ENCODE results near the gene ZNF134.

The ZNF134 gene

DNA sequence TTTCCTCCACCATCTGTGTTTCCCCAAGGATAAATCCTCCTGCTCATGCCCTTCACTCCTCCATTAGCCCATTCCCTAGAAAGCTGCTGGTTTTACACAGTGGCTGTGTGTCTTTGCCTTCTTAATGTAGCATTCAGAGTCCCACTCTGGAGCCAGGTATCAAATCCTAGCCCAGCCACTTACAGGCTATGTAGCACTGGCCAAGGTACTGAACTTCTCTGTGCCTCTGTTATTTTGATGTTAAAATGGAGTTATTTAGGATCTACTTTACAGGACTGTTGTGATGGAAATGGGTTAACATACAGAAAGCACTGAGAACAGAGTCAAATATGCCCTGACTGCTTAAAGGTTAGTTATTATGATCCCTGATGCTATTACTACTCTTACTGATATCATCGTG is 53.2 kb downstream of the ZNF134 start:
- Histone ChIP-seq H3K27ac (ENCODE audit: low read depth, low read length) (no peak overlapping the region), H2AFZ (ENCODE audit: low read length, unreplicated experiment) (no peak overlapping the region), H3K4me3 (ENCODE audit: low read depth, low read length) (no peak overlapping the region), H3K4me1 (ENCODE audit: control insufficient read depth, insufficient read depth, low read length, unreplicated experiment) (no peaks in the 10 kb centered on the region), H3K79me2 (ENCODE audit: control insufficient read depth, insufficient read depth, low read length, unreplicated experiment) (no peaks in the 10 kb centered on the region), H3K27me3 (ENCODE audit: insufficient read depth, low read length) (peaks cover 15% of the 10 kb centered on the region), H3K36me3 (ENCODE audit: insufficient read depth, low read length) (no peaks in the 10 kb centered on the region)

DNA sequence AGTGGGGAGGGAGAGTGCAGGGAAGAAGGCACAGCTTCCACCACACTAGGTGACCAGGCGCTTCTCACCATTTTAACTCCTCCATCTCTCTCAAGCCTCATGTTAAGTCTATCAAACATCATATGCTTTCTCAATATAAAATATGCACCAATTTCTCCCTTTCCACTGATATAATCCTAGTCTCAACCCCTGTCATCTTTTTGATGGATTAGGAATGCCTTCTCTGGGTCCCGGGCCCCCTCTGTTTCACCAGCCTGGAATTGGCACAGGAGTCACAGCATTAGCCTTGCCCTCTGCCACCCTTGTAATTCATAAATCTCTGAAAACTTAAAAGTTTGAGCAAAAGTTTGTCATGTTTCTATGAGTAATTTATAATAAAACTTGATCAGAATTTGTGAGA is 54.6 kb downstream of the ZNF134 start, which contains the start of gene ZSCAN4:
Gene ZSCAN4 (plus strand): TSS at position 301 of the 400 bp plus-strand sequence. CDS start 7,211 bp downstream, outside the sequence.
- H3K79me2 ChIP-seq (ENCODE audit: control insufficient read depth, insufficient read depth, low read length, unreplicated experiment): no peaks in the 10 kb centered on the region
- no peaks in the 10 kb centered on the region for H3K36me3 ChIP-seq (ENCODE audit: insufficient read depth, low read length)
- no peak within 1 kb of the TSS for H3K4me3 ChIP-seq (ENCODE audit: low read depth, low read length)
- H3K27ac ChIP-seq (ENCODE audit: low read depth, low read length): no peak within 1 kb of the TSS
- peaks cover 15% of the 10 kb centered on the region for H3K27me3 ChIP-seq (ENCODE audit: insufficient read depth, low read length)
- H2AFZ ChIP-seq (ENCODE audit: low read length, unreplicated experiment): no peak within 1 kb of the TSS
- H3K4me1 ChIP-seq (ENCODE audit: control insufficient read depth, insufficient read depth, low read length, unreplicated experiment): no peaks in the 10 kb centered on the region

DNA sequence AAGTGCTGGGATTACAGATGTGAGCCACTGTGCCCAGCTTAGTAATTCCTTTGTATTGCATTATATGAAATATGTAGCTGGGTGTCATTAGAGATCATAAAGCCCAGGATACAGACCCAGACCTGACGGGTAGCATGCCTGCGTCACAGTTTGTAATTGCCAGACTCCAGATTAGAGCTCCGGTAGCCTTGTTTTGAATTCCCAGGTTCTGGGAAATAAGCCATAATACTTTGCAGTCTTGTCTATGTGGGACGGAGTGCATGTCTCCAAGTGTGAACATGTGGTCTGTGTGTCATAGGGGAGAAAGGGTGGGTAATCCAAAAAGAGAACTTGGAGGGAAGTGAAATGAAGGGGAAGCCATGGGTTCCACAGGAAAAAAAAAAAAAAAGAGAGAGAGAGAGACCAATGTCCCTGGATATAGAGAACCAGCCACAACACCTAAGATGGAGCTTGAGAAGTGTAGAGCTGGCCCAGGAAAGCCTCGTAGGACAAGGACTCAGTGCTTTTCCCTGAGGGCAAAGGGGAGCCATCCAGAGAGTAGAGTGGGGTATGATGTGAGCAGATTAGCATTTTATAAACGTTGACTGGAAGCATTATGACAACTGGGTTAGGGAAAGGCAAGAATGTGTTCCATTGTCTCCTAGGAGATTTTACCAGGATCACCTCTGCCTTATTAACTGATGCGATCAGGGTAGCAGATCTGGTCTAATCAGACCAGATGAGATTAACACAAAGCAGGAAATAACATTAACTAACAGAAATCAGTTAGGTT is 57.3 kb downstream of the ZNF134 start:
- H2AFZ ChIP-seq (ENCODE audit: low read length, unreplicated experiment): no peak overlapping the region
- H3K36me3 ChIP-seq (ENCODE audit: insufficient read depth, low read length): no peaks in the 10 kb centered on the region
- peaks cover 10% of the 10 kb centered on the region for H3K4me1 ChIP-seq (ENCODE audit: control insufficient read depth, insufficient read depth, low read length, unreplicated experiment)
- peaks cover 13% of the 10 kb centered on the region; the same call in 1 of the 2 replicates for H3K27me3 ChIP-seq (ENCODE audit: insufficient read depth, low read length)
- no peak overlapping the region for H3K27ac ChIP-seq (ENCODE audit: low read depth, low read length)
- no peak overlapping the region for H3K4me3 ChIP-seq (ENCODE audit: low read depth, low read length)
- H3K79me2 ChIP-seq (ENCODE audit: control insufficient read depth, insufficient read depth, low read length, unreplicated experiment): no peaks in the 10 kb centered on the region

DNA sequence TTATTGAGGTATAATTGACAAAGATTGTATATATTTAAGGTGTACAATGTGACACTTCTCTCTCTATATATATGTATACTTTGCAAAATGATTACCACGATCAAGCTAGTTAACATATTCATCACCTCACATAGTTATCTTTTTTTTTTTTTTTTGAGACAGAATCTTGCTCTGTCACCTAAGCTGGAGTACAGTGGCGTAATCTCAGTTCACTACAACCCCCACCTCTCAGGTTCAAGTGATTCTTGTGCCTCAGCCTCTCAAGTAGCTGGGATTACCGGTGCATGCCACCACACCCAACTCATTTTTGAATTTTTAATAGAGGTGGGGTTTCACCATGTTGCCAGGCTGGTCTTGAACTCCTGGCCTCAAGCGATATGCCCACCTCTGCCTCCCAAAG is 58.4 kb downstream of the ZNF134 start:
- Histone ChIP-seq H3K27ac (ENCODE audit: low read depth, low read length) (no peak overlapping the region), H3K4me1 (ENCODE audit: control insufficient read depth, insufficient read depth, low read length, unreplicated experiment) (peaks cover 11% of the 10 kb centered on the region), H3K27me3 (ENCODE audit: insufficient read depth, low read length) (peaks cover 6% of the 10 kb centered on the region; the same call in 1 of the 2 replicates), H2AFZ (ENCODE audit: low read length, unreplicated experiment) (no peak overlapping the region), H3K36me3 (ENCODE audit: insufficient read depth, low read length) (no peaks in the 10 kb centered on the region), H3K79me2 (ENCODE audit: control insufficient read depth, insufficient read depth, low read length, unreplicated experiment) (no peaks in the 10 kb centered on the region), H3K4me3 (ENCODE audit: low read depth, low read length) (no peak overlapping the region)

Data from ACC112 (cell line).